ENCODE measurements around the gene KCTD17. TPM values are rescaled to one million over a fixed set of nuclear protein-coding genes. Genes with fewer than 3 reads are reported as not detected.

Gene KCTD17
- 51.9 TPM for total RNA-seq

DNA sequence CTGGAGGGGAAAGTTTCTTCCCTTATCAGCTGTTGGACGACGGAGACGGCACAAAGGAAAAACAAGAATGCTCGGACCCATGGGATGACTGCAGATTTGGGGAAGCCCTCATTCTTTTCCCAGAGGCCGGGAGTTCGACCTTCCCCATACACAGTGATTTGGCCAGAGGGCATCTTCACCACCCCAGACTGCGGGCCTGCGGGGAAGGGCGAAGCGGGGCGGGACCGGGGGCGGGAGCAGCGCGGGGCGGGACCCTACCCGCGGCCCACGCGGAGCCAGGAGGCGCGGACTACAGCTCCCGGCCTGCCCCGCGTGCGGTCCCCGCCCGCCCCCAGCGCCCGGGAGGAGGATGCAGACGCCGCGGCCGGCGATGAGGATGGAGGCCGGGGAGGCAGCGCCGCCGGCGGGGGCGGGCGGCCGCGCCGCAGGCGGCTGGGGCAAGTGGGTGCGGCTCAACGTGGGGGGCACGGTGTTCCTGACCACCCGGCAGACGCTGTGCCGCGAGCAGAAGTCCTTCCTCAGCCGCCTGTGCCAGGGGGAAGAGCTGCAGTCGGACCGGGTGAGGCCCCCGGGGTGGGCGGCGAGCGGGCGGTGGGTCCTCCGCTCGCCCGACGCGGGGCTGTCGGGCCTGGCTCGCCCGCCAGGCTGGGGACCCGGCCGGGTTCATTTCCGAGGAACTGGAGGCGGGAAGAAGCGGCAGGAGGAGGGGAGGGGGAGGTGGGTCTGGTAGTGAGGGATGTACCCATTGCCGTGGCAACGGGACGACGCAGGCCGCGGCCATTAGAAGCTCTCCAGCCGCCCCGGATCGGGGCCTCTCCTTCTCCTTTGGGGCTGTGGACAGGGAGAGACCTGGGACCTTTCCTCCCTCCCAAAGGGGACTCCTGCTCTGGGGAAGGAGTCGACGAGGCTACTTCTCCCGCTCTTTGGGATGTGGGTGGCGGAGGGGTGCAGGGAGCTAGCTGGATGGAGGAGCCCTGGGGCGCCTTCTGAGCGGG lies at the start of gene KCTD17:
Gene KCTD17, plus strand, starts transcription at position 352 of the 995 bp plus-strand sequence. Its CDS starts 19 bp downstream, at position 371.
- DNase-seq (ENCODE audit: low spot score) = peak; percentile 60

DNA sequence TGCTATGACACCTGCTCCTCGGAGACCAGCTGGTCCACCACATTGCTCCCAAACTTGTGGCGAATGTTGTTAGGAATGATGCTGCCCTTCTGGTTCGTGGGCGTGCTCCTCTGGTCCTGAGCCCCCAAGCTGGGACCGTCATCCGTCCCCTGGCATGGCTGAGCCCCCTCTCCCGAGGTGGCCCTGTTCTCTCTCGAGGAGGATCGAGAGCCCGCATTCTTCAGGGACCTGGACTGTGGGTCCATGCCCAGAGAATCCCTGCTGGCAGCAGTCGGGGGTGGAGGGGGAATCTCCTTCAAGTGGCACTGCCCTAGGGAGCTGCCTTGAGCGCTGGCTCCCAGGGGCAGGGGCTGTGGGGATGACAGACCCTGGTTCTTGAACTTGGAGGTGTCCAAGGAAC lies 49.7 kb upstream of the KCTD17 start:
- no peak for DNase-seq (ENCODE audit: low spot score)

- DNase-seq (ENCODE audit: low spot score) = no peak
Measured at GRCh38 chr22:37002633-37003032, 48.9 kb upstream of the KCTD17 start.

DNA sequence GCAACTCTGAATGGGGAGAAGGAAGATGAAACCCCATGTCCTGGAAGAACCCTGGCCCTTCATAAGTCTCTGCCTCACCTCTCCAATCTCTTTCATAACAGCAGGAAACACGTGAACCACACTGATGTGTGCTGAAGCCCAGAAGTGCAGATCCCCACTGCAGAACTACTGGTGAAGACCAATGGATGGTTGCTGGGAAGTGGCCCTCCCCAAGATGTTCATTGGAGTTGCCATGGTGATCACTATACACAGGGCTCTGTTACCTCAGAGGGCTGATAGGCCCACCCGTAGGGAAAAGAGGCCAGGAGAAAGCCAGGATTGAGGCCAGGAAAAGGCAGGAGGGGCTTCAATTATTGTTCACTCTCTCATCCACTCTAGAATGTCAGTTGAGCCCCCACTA lies 43.9 kb upstream of the KCTD17 start:
- no peak for DNase-seq (ENCODE audit: low spot score)

GRCh38 chr22:37008365-37008764 lies 43.2 kb upstream of the KCTD17 start:
- no peak for DNase-seq (ENCODE audit: low spot score)

GRCh38 chr22:37009490-37009889 lies 42.1 kb upstream of the KCTD17 start:
- no peak for DNase-seq (ENCODE audit: low spot score)

DNA sequence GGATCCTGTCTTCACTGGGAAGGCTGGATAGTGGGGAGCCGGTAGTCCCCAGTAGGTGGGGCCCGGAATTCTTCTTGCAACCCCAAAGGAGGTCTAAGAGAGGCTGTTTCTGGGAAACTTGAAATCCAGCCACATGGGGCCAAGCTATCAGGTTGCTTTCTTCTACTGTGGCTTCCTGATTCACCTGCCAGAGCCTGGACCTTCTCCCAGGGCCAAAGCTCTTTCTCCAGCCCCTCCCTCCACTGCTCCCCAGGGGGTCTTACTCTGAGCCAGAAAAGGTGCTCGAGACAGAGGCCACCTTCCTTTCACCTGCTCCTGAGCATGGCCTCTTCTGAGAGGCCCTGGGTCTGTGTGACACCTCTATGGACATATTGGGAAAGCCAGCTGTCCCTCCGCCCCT lies 41.4 kb upstream of the KCTD17 start:
- no peak for DNase-seq (ENCODE audit: low spot score)

GRCh38 chr22:37010976-37011375 lies 40.6 kb upstream of the KCTD17 start:
- DNase-seq (ENCODE audit: low spot score) = peak; percentile 57

DNA sequence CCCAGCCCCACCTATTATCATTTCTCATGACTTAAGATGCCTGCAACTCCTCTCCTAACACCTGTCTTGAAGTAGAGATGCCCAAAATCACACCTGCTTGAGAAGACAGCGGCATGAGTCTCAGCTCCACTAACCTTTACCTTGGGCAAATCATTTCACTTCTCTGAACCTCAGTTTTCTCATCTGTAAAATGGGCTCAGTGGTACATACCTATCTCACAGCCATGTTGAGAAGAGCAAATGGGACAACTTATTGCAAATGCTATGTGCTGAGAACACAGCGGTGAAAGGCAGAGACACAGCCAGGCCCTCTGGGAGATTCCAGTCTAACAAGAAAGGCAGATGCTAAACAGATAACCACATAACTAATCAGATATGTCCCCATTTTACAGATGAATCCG lies 40.1 kb upstream of the KCTD17 start:
- DNase-seq (ENCODE audit: low spot score) = no peak

DNA sequence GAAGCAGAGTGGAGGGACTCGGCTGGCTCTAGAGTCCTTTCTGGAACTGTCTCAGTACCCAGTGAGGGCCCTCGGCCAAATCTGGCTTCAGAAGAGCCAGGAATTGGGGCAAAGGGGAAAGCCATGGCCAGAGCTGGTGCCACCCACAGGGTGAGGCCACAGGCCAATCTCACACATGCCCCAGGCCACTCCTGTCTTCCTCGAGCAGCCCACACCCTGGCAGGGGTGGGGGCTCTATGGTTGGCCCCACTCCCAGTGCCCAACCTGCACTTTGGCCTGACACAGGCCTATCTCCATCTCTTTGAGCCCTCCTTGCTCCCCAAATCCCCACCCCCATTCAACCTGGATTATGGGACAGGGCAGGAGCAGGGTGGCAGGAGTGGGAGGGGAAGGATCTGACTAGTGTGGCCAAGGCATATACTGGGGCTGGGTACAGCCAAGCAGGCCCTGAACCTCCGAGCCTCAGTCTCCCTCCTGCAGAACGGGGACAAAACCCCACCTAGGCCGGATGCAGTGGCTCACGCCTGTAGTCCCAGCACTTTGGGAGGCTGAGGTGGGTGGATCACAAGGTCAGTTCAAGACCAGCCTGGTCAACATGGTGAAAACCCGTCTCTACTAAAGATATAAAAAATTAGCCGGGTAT lies 39.2 kb upstream of the KCTD17 start:
- no peak for DNase-seq (ENCODE audit: low spot score)

GRCh38 chr22:37012956-37013355 lies 38.6 kb upstream of the KCTD17 start:
- no peak for DNase-seq (ENCODE audit: low spot score)

GRCh38 chr22:37014415-37014806 lies 37.1 kb upstream of the KCTD17 start:
- DNase-seq (ENCODE audit: low spot score) = no peak

- DNase-seq (ENCODE audit: low spot score) = no peak
Measured at GRCh38 chr22:37014835-37015586, 36.5 kb upstream of the KCTD17 start.

- no peak for DNase-seq (ENCODE audit: low spot score)
Measured at GRCh38 chr22:37015587-37015878, 36.0 kb upstream of the KCTD17 start.

DNA sequence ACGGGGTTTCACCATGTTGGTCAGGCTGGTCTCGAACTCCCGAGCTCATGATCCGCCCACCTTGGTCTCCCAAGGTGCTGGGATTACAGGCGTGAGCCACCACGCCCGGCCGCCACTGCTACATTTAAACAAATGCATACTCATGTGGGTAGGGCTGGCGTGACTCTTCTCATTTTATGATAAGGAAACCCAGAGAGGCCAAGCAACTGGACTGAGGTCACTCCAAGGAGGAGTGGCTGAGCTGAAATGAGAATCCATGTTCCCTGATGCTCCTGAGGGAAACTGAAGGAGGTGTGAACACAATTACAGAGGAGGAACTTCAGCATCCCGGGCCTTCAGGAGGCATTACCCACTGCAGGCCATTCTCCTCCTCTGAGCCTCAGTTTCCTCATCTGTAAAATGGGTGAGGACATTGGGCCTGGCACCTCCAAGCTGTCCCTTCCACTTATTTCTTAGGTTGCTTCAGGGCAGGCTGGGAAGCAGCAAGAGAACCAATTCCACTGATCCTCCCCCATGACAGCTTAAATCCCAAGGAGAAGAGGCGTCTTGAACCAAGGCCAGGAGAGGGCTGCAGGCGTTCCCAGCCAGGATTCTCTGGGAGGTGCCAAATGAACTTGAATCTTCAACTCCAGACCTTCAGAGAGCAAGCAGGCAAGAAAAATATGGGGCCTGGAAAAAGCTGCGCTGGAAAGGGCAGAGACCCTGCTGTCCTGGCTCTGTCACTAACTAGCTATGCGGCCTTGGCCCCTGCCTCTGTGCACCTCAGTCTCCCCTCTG lies 35.2 kb upstream of the KCTD17 start:
- DNase-seq (ENCODE audit: low spot score) = no peak

DNA sequence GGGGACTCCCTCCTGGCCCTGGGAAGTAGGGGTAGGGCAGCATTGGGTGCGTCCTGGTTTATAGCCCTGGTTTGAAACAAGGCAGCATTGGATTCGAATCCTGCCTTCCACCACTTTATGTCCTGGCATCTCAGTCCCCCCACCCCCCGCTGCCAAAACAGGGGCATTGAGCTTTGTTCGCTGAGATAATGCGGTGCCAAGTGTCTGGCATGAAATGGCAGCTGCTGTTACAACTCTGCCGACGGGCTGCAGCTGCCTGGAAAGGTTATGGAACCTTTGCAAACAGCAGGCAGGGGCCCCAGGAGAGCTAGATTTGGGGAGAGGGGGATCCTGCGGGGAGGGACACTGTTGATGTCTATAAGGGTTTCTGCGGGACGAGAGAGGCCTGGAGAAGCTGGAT lies 34.2 kb upstream of the KCTD17 start:
- DNase-seq (ENCODE audit: low spot score) = no peak

GRCh38 chr22:37018086-37018814 lies 33.3 kb upstream of the KCTD17 start:
- no peak for DNase-seq (ENCODE audit: low spot score)

- DNase-seq (ENCODE audit: low spot score) = no peak
Measured at GRCh38 chr22:37018815-37019308, 32.7 kb upstream of the KCTD17 start.

DNA sequence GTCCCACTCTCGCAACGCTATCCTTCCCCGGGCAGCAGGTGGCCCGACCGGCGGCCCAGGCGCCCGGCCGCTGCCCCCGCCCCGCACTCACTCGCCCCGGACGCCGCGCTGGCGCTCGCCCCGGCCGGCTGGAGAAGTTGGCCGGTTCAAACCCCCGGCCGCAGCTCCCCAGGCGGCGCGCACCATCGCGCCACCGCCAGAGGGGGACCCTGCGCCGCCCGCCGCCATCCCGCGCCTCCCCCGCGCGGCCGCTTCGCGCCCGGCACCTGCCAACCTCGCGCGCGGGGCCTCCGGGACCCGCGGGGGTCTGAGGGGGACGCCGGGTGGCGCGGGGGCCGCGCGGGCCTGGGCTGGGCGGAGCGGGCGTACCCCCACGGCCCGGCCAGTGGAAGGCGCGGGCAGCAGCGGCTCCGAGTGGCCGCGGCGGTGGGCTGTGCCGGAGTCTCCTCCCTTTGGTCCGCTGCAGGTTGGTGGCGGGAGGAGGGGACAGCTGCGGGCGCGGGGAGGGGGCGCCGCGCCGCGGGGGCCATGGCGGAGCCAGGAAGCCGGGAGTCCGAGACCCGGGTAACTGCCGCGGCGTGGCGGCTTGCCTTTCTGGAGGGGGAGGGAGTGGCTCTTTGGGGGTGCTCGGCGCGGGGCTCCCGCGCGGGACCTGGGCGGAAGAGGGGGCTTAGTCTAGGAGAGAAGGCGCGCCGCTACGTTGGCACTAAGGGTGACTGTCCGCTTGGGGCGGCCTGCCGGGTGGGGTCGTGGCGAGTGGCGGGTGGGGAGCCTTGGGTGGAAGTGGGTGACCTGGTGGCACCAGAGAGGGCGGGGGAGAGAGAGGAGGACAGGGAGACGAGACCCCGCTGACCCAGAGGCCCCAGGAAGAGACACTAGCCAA lies 32.0 kb upstream of the KCTD17 start, which contains the start of the genes MPST and TST:
Gene MPST, plus strand, starts transcription at position 434 of the 883 bp plus-strand sequence. Its CDS starts 95 bp downstream, at position 529.
Gene TST, minus strand, starts transcription at position 139 of the 883 bp plus-strand sequence. CDS start 715 bp downstream, outside the sequence.
- peak; percentile 73 for DNase-seq (ENCODE audit: low spot score)

- DNase-seq (ENCODE audit: low spot score) = no peak
Measured at GRCh38 chr22:37020192-37020479, 31.4 kb upstream of the KCTD17 start.

Data from mucosa of gallbladder (tissue), 1 donor.